Muscle layer of duodenum (tissue), 2 donors: Measurements from ENCODE around the gene AP1G1.

Source experiments
- H3K27ac ChIP-seq: one replicate; pipeline ENCODE4 v1.7.0; 2013; ENCODE audit warnings: mild to moderate bottlenecking, low read length
- H3K27me3 ChIP-seq: one replicate; pipeline ENCODE4 v1.7.0; 2013; ENCODE audit warnings: low read depth, mild to moderate bottlenecking, control low read depth, low read length
- H3K36me3 ChIP-seq, 2 donors: one replicate each; pipeline ENCODE4 v1.7.0; 2013; ENCODE audit warnings: low read length in 2 of 2, control low read depth in 1 of 2, mild to moderate bottlenecking in 1 of 2; ENCODE audit not compliant: insufficient read depth in 2 of 2, control insufficient read depth in 1 of 2
- H3K4me1 ChIP-seq, 2 donors: one replicate each; pipeline ENCODE4 v1.7.0; 2013; ENCODE audit warnings: low read length in 2 of 2, mild to moderate bottlenecking in 2 of 2, control low read depth in 1 of 2, moderate library complexity in 1 of 2; ENCODE audit not compliant: insufficient read depth in 2 of 2, control insufficient read depth in 1 of 2
- H3K4me3 ChIP-seq, 2 donors: one replicate each; pipeline ENCODE4 v1.7.0; 2013; ENCODE audit warnings: low read length in 2 of 2, low read depth in 1 of 2, mild to moderate bottlenecking in 1 of 2
- H3K9me3 ChIP-seq, 2 donors: one replicate each; pipeline ENCODE4 v1.7.0; 2013; ENCODE audit warnings: low read length in 2 of 2, control low read depth in 1 of 2, mild to moderate bottlenecking in 1 of 2; ENCODE audit not compliant: control insufficient read depth in 1 of 2
- donor health status: healthy.

AP1G1 gene

DNA sequence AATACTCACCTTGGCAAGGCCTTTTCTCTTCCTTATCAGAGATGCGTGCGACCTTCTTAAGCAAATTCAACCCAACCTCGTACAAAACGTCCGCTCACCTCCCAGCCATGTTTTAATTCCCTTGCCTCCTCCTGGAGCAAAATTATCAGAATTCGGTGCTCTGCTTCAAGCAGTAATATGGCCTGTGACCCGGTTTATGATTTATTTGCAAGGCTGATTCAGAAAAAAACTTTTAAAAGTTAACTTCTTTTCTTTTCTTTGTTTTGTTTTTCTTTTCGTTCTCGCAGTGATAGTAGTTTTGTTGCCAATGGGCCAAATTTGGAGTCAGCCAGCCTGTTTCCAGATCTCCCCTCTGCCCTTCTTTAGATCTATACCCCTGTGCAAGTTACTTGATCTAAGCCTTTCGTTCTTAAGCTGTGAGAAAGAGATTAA lies 84.3 kb downstream of the AP1G1 start, which contains the start of gene PHLPP2:
Gene PHLPP2 (minus strand): TSS at position 382 of the 432 bp plus-strand sequence. CDS start 9,906 bp downstream, outside the sequence.
- H3K36me3 ChIP-seq, result no peaks in the 10 kb centered on the region
- no peaks in the 10 kb centered on the region for H3K9me3 ChIP-seq
- no peaks in the 10 kb centered on the region for H3K27me3 ChIP-seq
- peaks cover 4 to 14% of the 10 kb centered on the region in 2 donors for H3K4me1 ChIP-seq
- H3K4me3 ChIP-seq, result peak within 1 kb of the TSS; percentile 64 to 87
- H3K27ac ChIP-seq, result peak within 1 kb of the TSS; percentile 39

DNA sequence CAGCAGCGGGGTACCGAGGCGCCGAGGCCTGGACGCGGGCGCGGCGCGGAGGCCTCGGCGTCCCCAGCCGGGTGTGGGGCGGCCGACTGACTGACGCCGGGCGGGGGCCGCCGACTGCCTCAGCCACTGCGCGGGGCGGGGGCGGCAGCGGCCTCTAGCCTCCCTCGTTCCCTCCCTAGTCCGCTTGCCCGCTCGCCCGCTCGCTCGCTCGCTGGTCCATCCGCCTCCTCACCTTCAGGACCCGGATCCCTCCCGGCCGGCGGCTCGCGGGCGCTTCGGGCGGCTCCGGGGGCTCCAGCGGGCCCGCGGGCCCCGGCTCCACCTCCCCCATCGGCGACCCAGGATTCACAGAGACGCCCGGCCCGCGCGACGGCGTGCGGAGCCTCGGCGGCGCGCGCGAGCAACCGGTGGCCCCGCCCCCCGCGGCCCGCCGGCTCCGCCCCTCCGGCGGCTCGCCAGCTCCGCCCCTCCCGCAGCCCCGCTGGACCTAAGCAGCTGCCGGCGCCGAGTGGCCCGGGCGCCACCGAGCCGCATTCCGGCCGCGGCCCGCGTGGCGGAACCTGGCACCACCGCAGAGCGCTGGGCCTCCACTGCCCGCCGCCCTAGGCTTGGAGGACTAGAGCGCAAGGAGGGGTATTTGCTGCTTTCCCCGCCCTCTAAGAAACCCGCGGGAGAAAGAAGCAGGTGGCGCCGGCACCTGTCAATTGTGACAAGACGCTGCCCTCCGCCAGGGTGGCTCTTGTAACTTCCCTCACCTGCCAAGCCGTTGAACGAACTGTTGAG lies 84.9 kb downstream of the AP1G1 start:
- Histone ChIP-seq H3K9me3 (no peaks in the 10 kb centered on the region), H3K36me3 (no peaks in the 10 kb centered on the region), H3K27me3 (no peaks in the 10 kb centered on the region)

DNA sequence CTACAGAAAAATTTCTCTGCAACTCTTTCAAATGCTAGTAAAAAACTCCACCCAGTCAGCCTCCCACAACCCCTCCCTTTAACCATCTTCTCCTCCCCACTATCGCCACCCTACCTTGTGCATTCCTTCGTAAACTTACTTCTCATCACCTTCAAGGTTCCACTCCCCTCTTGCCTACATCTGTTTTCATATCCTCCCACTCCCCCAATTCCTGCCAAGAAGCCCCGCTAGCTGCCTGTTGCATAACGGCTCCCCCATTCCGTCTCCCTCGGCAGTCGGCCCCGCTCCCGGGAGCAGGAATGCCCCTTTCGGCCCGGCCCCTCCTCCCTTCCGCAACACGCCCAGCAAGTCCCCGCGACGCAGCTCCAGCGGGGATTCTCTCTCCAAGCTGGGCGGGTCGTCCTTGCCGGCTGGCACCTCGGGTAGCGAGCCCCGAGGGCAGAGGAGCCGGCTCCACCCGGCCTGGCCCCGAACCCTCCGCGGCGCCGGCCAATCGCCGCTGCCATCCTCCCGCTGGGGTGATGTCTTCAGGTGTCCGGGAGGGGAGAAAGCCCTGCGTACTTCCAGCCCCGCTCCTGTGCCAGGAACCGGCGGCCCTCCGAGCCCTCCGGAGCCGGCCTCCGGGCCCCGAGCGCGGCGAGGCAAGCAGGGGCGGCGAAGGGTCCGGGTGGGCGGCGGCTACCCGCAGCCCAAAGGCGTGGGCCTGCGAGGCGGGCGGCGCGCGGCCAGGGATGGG lies 85.7 kb downstream of the AP1G1 start:
- H3K27me3 ChIP-seq, result no peaks in the 10 kb centered on the region
- H3K27ac ChIP-seq, result no peak overlapping the region
- H3K9me3 ChIP-seq, result no peaks in the 10 kb centered on the region
- H3K4me1 ChIP-seq, result peaks cover 4 to 14% of the 10 kb centered on the region in 2 donors
- no peaks in the 10 kb centered on the region for H3K36me3 ChIP-seq
- H3K4me3 ChIP-seq, result peak overlapping the region; percentile 56 to 87

More for the DNA sequence above, 84.9 kb downstream of the AP1G1 start:
- Histone ChIP-seq H3K4me1 (peaks cover 4 to 14% of the 10 kb centered on the region in 2 donors), H3K27ac (peak overlapping the region; percentile 39), H3K4me3 (peak overlapping the region; percentile 64 to 87)

DNA sequence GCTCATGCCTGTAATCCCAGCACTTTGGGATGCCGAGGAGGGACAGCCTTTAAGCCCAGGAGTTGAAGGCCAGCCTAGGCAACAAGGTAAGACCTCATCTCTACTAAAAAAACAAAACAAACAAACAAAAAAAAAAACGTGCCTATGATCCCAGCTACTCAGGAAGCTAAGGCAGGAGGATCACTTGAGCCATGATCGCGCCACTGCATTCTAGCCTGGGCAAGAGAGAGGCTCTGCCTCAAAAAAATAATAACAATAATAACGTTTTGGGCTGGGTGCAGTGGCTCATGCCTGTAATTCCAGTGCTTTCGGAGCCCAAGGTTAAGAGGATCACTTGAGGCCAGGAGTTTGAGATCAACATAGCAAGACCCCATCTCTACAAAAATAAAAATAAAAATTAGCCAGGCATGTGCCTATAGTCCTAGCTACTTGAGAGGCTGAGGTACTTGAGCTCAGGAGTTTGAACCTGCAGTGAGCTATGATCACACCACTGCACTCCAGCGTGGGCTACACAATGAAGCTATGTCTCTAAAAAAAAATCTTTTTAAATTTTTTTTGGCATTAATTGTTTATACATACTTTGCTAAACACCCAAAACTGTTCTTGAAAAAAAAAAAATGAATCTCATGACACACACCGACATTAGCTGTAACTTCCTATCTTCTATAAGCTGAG lies 87.4 kb downstream of the AP1G1 start:
- Histone ChIP-seq H3K27ac (no peak overlapping the region), H3K4me1 (peaks cover 0 to 14% of the 10 kb centered on the region in 2 donors), H3K36me3 (no peaks in the 10 kb centered on the region), H3K27me3 (no peaks in the 10 kb centered on the region), H3K4me3 (no peak overlapping the region), H3K9me3 (no peaks in the 10 kb centered on the region)

- Histone ChIP-seq H3K4me1 (peaks cover 0 to 7% of the 10 kb centered on the region in 2 donors), H3K36me3 (no peaks in the 10 kb centered on the region), H3K27ac (no peak overlapping the region), H3K27me3 (no peaks in the 10 kb centered on the region), H3K4me3 (no peak overlapping the region), H3K9me3 (no peaks in the 10 kb centered on the region)
These were observed 96.1 kb downstream of the AP1G1 start for GRCh38 chr16:71712501-71712900.

GRCh38 chr16:71711789-71712188 lies 96.8 kb downstream of the AP1G1 start:
- Histone ChIP-seq H3K4me3 (no peak overlapping the region), H3K4me1 (peaks cover 0 to 7% of the 10 kb centered on the region in 2 donors), H3K27me3 (no peaks in the 10 kb centered on the region), H3K27ac (no peak overlapping the region), H3K36me3 (no peaks in the 10 kb centered on the region), H3K9me3 (no peaks in the 10 kb centered on the region)

DNA sequence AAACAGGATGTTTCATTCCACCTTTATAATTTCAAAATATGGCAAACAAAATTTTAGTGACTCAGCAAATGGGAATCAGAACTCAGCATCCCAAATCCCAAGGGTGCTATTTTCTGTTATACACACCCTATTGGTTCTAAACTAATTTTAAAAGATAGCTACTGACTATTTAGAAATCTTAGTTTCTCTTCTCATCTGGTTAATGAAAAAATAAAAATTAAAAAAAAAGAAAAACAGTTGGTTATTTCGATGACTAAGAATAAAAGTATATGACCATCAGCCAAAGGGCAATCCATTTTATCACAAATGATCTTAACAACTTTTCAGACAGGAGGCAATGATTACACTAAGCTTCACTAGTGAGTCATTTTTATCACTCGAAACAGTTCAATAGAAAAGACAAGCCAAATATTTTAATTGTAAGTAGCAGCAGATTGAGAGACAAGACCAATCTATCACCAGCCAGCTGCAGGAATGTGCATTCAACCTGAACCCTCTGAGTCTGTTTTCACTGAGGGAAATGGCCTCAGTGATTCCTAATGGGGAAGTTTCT lies 99.3 kb downstream of the AP1G1 start:
- Histone ChIP-seq H3K4me3 (no peak overlapping the region), H3K9me3 (no peaks in the 10 kb centered on the region), H3K4me1 (peaks cover 0 to 7% of the 10 kb centered on the region in 2 donors), H3K27me3 (no peaks in the 10 kb centered on the region), H3K36me3 (no peaks in the 10 kb centered on the region), H3K27ac (no peak overlapping the region)

- H3K9me3 ChIP-seq, result no peaks in the 10 kb centered on the region
- no peak overlapping the region for H3K27ac ChIP-seq
- no peaks in the 10 kb centered on the region for H3K36me3 ChIP-seq
- H3K4me1 ChIP-seq, result peaks cover 0 to 7% of the 10 kb centered on the region in 2 donors
- H3K27me3 ChIP-seq, result no peaks in the 10 kb centered on the region
- no peak overlapping the region for H3K4me3 ChIP-seq
These were observed 99.9 kb downstream of the AP1G1 start for GRCh38 chr16:71708696-71709095.

- no peaks in the 10 kb centered on the region for H3K9me3 ChIP-seq
- no peak overlapping the region for H3K27ac ChIP-seq
- peaks cover 0 to 7% of the 10 kb centered on the region in 2 donors for H3K4me1 ChIP-seq
These were observed 101.4 kb downstream of the AP1G1 start for GRCh38 chr16:71707199-71707598.

GRCh38 chr16:71706046-71706445 lies 102.6 kb downstream of the AP1G1 start:
- H3K27me3 ChIP-seq, result no peaks in the 10 kb centered on the region
- H3K27ac ChIP-seq, result no peak overlapping the region
- H3K4me1 ChIP-seq, result peaks cover 0 to 7% of the 10 kb centered on the region in 2 donors
- no peaks in the 10 kb centered on the region for H3K36me3 ChIP-seq
- no peaks in the 10 kb centered on the region for H3K9me3 ChIP-seq
- no peak overlapping the region for H3K4me3 ChIP-seq

More at GRCh38 chr16:71707199-71707598, 101.4 kb downstream of the AP1G1 start:
- Histone ChIP-seq H3K36me3 (no peaks in the 10 kb centered on the region), H3K4me3 (no peak overlapping the region), H3K27me3 (no peaks in the 10 kb centered on the region)

DNA sequence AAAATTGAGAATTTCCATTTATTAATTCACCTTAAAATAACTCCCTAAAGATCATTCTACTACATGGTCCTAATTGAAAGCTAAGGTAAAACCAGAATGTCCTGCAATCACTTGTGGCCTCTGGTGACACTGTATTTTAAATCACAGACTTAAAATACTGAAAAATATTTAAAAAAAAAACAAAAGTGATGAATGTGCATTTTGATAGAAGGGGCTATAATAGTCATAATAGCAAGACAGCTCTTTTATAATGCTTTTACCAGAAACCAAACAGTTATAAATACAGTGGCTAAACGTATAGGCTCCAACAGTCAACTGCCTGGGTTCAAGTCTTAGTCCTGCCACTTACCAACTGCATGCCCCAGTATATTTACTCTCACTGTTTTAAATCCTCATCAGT lies 105.3 kb downstream of the AP1G1 start:
- H3K4me3 ChIP-seq, result no peak overlapping the region

More for the DNA sequence above, 105.3 kb downstream of the AP1G1 start:
- Histone ChIP-seq H3K27ac (no peak overlapping the region), H3K9me3 (no peaks in the 10 kb centered on the region), H3K27me3 (no peaks in the 10 kb centered on the region), H3K4me1 (no peaks in the 10 kb centered on the region), H3K36me3 (peaks cover 4 to 14% of the 10 kb centered on the region in 2 donors)
